Liver (tissue), 3 donors: ENCODE measurements around the gene STAMBPL1.

Experiments
- ATF3 ChIP-seq: IDR thresholded peaks from 2 replicates; pipeline ENCODE4 v1.6.1; 2016; ENCODE audit warnings: antibody characterized with exemption
- CTCF ChIP-seq: fragments of 150-350 bp; IDR thresholded peaks from 2 replicates; pipeline ENCODE4 v1.5.1; 2017; ENCODE audit warnings: improper control_type of control experiment, low read depth, low read length; ENCODE audit not compliant: missing input control
- EGR1 ChIP-seq, 2 donors: IDR thresholded peaks; 2 replicates each; pipeline ENCODE4 v1.6.1; 2016 to 2018; ENCODE audit warnings: antibody characterized with exemption in 2 of 2, low read depth in 2 of 2
- HNF4A ChIP-seq, 2 donors: conservative IDR thresholded peaks; 2 replicates each; pipeline ENCODE4 v1.6.1; 2016; ENCODE audit warnings: antibody characterized with exemption in 2 of 2, mild to moderate bottlenecking in 2 of 2
- HNF4G ChIP-seq: IDR thresholded peaks from 2 replicates; pipeline ENCODE4 v1.6.1; 2016; ENCODE audit warnings: antibody characterized with exemption
- MAX ChIP-seq: IDR thresholded peaks from 2 replicates; pipeline ENCODE4 v1.6.1; 2016; ENCODE audit warnings: antibody characterized with exemption
- RAD21 ChIP-seq, 2 donors: IDR thresholded peaks; 2 replicates each; pipeline ENCODE4 v1.6.1; 2016; ENCODE audit warnings: antibody characterized with exemption in 2 of 2, mild to moderate bottlenecking in 2 of 2
- REST ChIP-seq: IDR thresholded peaks from 2 replicates; pipeline ENCODE4 v1.6.1; 2016; ENCODE audit warnings: antibody characterized with exemption, mild to moderate bottlenecking
- RXRA ChIP-seq, 2 donors: IDR thresholded peaks; 2 replicates each; pipeline ENCODE4 v1.6.1; 2017 to 2018; ENCODE audit warnings: antibody characterized with exemption in 2 of 2, mild to moderate bottlenecking in 1 of 2
- SP1 ChIP-seq: IDR thresholded peaks from 2 replicates; pipeline ENCODE4 v1.6.1; 2018; ENCODE audit warnings: antibody characterized with exemption, mild to moderate bottlenecking
- YY1 ChIP-seq: IDR thresholded peaks from 2 replicates; pipeline ENCODE4 v1.6.1; 2016; ENCODE audit warnings: antibody characterized with exemption, mild to moderate bottlenecking
- ZBTB33 ChIP-seq: IDR thresholded peaks from 2 replicates; pipeline ENCODE4 v1.6.1; 2016; ENCODE audit warnings: antibody characterized with exemption
- donor health status: healthy.
- donor health status: healthy.

- TF ChIP-seq ZBTB33 (no peak), CTCF (no peak), YY1 (no peak), HNF4A (conservative IDR thresholded peaks at IDR 0.05) (no peak), ATF3 (no peak), RAD21 (IDR thresholded peaks at IDR 0.05) (no peak), SP1 (no peak), REST (no peak), MAX (no peak), EGR1 (IDR thresholded peaks at IDR 0.05; ENCODE audit: low read depth in 2 of 2) (no peak), HNF4G (no peak), RXRA (IDR thresholded peaks at IDR 0.05) (no peak)
Observed at GRCh38 chr10:88875081-88875480, 5.0 kb upstream of the STAMBPL1 start.
